Muscle of back (tissue), 11 donors: ENCODE data around the gene C14orf119. TPM values are rescaled to one million over a fixed set of nuclear protein-coding genes. Genes with fewer than 3 reads are reported as not detected.

Experiments
- DNase-seq, 3 donors: peaks; one replicate each; pipeline versions ENCODE4 v3.0.0 to v3.0.0-alpha.2; 2013
- polyA plus RNA-seq, 10 donors: library from polyadenylated mRNA; unstranded; fragments of 120-200 nt; gene quantifications; one replicate each; pipeline ENCODE4 v1.2.1, GENCODE V29; 2013; ENCODE audit not compliant: insufficient read length in 10 of 10

The C14orf119 gene
- polyA plus RNA-seq, 10 donors: 43.6 to 66.0 (median 52.5) TPM

DNA sequence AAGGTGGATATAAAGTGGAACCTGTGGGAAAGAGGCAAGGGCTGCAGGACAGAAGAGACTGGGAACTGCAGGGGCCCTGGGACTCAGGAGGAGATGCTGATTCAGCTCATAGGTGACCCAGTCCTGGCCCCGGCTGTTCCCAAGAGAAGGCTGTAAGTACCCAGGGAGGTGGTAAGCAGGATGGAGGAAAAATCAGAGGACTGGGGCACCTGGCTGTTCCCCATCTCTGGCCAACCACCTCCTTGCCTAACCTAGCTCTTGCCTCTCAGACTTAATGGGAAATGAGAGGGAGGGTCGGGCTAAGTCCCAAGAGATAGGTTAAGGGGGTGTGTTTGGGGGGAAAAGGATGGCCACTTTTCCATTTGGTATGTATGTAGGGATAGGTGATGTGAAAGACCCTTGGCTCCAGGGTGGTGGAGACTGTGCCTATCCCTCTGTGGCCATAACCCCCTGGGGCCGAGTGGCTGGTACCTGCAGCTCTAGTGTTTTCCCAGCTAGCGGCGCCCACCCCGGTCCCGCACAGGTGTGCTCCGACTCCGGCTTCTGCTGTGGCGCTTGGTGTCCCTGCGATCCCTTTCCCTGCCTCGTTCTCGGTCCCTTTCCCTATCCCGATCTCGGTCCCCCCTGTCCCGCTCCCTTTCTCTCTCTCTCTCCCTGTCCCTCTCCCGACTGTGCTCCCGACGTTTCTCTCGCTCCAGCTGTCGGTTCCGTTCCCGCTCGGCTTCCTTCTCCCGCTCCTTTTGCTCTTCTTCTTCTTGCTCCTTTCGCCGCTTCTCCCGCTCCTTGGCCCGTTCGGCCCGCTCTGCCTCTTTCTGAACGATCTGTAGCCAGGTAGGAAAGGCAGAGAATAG lies 36.4 kb upstream of the C14orf119 start:
- DNase-seq: no peak

DNA sequence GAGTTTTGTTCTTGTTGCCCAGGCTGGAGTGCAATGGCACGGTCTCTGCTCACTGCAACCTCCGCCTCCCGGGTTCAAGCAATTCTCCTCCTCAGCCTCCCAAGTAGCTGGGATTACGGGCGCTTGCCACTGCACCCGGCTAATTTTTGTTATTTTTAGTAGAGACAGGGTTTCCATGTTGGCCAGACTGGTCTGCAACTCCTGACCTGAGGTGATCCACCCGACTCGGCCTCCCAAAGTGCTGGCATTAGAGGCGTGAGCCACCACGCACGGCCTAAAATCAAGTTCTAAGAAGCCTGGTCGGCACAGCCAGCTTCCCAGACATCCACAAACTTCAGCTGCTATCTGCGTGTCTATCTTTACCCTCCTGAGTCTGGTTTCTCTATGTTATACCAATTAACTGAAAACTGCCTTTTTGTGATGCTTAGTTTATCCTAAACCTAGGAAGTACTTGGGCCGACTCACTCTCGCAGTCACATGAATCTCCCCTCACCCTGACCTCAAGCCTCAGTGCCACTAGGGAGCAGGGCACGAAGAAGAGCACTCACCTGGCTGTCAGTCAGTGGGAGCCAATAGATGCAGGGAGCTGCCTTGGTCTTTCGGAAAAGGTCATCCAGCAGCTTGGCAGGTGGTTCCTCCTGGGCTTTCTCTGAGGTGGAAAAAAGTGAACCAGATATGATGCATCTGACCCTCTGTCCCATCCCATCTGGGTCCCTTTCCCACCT lies 34.6 kb upstream of the C14orf119 start:
- DNase-seq: no peak

GRCh38 chr14:23062002-23062401 lies 33.3 kb upstream of the C14orf119 start:
- peak in 2 of 3 donors; percentile 52 to 86 for DNase-seq

DNA sequence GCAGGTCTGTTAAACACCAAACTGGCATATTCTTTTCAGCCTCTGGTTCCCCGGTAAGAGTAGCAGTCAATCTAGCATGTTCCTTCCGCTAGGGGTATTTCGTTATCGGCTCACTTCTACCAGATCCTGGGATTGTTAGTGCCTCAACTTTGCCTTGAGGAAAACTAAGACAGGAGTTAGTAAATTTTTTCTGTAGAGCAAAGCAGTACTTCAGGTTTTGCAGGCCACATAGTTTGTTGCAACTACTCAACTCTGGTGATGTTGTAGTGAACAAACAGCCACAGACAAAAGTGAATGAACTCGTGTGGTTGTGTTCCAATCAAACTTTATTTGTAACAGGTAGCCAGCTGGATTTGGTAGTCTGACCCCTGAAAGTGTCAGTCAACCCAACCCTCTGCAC lies 31.7 kb upstream of the C14orf119 start:
- DNase-seq: no peak

- no peak for DNase-seq
Measured at GRCh38 chr14:23066368-23066767, 28.9 kb upstream of the C14orf119 start.

DNA sequence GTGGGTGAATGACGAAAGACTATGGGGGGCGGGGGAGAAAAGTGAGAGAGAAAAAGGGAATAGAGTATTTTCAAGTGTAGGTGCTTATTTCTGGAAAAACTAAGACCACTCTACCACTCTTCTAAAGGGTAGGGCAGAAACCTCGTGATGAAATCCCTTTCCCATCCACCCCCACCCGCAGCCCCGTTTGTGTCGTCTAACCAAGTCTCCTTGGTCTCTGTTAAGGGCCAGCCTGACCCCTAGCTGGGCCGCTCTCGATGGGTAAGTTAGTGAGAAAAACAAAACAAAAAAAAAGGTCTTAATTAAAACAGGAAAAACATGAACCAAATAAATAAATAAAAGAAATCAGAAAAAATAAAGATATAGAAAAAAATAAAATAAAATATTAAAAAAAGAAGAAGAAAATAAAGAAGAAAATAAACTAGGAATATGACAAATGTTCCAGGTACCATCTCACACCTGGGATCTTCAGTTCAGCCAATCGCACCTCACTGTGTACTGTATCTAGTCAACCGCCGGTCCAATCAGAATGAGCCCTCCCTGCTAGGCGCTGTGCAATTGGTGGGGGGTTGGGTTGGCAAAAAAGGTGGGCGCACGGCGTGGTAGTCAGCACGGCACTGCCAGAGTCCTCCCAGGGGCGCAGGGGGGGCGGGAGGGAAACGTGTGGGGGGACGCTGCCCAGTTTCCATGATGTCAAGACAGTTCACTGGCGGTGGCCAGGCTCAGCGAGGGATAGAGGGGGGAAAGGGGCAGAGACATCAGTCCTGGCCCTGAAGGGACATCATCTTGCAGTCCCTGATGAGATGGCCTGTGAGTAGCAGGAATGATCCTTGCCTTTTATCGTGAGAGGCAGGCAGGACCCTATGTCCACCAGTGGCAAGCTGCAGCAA lies 28.2 kb upstream of the C14orf119 start:
- DNase-seq: no peak

- no peak for DNase-seq
Measured at GRCh38 chr14:23067847-23068788, 27.2 kb upstream of the C14orf119 start.

DNA sequence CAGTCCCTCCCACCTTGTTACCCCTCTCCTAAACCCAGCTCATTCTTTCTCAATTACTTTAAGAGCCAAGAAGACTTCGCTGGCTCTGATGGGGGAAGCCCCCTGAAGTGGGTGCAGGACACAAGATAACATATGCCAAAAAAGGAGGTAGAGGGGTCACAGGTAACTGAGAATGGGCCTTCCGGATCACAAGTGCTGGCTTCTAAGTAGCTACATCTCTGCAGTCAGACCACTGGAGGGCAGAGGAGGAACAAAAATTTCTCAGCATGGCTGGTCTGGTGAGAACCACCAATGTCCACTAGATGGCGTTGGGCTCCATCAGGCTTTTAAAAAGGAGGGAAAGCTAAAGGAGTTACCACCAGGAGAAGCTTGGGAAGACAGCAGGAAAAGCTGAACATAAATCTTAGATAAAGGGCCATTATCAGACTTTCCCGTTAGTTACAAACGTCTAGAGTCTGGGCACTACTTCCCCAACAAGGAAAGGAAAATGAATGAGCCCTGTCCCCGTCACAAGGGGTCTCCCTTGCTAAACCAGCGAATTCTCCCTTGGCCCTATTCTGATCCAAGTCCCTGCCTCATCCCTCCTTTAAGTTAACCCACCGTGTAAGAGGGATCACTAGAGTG lies 26.4 kb upstream of the C14orf119 start:
- peak; percentile 89 to 94 (median 90) for DNase-seq

- no peak for DNase-seq
Measured at GRCh38 chr14:23069413-23069806, 25.9 kb upstream of the C14orf119 start.

GRCh38 chr14:23070262-23071129 lies 24.8 kb upstream of the C14orf119 start:
- DNase-seq: no peak

DNA sequence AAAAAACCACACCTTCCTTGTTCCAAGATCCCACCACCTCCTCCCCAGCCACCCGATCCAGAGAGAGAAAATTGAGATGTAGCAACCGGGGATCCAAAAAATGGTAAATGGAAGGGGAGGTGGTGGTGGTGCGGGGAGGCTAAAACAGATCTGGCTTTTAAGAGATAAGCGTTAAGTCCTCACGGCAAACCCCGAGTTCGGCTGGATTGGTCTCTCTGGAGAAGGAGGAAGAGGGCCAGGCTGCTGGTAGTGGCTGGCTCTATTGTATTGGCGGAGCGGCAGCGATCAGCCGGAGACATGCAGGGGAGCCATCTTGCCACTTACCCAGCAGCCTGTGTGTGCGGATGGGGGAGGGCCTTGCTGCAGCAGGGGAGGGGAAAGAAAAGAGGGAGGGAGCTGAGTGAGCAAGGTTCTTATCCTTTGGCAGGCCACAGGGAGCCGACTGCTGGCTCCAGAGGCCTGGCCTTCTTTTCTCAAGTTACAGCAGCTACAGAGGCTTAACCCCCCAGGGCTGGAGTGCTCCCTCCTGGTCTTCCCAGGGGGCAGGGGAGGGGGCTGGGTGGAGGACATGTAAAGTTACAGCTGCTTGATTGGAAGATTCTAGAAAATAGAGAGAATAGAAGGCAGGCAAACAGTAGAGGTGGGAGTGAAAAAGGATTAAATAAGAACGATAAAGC lies 23.9 kb upstream of the C14orf119 start:
- peak; percentile 88 to 95 (median 90) for DNase-seq

GRCh38 chr14:23071921-23072539 lies 23.3 kb upstream of the C14orf119 start:
- no peak for DNase-seq

DNA sequence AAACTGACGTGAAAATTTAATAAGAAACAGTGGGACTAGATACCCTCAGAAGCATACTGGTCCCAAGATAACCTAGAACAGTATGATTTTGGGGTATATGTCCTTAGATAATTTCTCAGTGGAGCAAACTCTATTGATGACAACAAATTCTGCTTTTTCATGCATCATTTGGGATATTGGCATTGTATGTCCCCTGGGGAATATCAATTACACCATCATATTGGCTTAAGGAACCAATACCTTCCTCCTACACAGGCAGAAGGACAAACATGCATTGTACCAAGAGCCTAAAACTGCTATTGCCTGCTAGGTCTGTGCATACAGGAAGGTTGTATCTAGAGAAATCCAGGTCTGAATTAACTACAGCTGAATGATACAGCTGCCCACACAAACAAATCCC lies 20.4 kb upstream of the C14orf119 start:
- no peak for DNase-seq

GRCh38 chr14:23076785-23077408 lies 18.4 kb upstream of the C14orf119 start:
- peak in 1 of 3 donors; percentile 57 for DNase-seq

DNA sequence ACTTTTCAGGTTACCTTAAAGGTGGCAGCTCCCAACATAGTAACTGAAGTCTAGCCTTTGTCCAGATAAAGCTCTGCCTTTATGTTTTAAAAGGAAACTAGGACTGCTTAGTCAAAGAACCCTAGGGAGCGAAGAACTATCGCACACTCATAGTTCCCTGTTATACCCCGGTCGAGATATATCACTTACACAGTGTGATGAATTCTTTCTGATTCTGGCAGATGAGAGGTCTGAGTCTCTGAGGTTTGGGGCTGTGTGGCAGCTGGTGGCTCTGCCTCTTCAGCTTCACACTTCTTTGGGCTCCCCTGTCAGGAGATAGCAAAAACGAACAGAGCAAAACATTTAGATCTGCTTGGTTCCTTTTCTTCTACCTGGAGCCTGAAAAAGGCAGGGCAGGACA lies 17.3 kb upstream of the C14orf119 start:
- DNase-seq: no peak

DNA sequence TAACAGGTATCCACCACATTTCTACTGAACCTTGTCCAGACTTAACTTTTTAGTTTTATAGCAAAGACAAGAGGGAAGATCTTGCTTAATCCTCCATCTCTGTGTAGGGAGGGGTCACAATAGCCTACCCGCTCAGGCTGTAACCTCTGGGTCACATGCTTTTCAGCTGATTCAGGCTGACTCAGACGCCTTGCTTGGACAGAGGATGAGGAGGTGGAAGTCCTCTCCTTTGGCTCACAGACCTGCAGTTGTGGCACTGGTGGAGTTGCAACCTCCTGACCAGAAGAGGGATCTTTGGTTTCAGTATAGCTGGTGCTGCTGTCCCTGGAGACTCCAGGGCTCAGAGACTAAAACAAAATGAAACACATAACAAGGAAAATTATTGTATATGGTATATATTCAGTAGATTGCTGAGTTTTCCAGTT lies 16.6 kb upstream of the C14orf119 start:
- peak in 1 of 3 donors; percentile 52 for DNase-seq

DNA sequence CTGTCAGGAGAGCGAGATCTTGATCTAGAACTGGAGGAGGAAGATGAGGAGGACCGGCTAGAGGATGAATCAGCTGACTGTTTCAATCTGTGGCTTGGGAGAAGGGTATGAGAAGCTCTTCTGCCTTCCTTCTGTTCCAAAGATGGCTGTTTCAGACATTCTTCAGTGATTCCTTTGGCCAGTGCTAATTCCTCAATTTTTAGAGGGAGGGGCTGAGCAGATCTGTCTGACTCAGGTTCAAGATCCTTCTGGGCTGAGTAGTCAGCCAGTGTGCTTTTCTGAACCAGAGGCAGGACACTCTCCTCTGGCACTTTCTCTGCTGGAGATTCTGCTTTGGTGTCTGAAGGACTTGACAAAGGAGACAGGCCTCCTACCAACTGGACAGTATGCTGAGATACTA lies 15.6 kb upstream of the C14orf119 start:
- no peak for DNase-seq

DNA sequence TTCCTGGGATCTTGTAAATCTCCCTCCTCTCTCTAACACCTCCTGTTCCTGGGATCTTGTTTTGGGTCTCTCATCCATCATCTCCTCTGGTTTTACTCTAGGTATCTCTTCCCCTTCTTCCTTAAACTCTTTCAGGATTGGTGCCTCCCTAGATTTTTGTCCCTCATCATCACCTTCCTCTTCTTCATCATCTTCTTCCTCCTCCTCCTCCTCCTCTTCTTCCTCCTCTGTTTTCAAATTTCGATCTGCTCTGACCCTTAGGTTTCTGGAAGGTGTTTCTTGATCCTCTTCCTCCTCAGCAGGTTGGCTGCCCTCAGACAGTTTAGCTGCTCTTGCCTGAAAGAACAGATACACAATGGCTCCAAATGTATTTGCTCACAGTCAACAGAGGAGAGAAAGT lies 14.8 kb upstream of the C14orf119 start:
- DNase-seq: no peak
